ENCODE measurements around the gene TIMM22.
A peak's percentile ranks its signal among the peaks of the same experiment; 100 is the strongest.

TIMM22 gene

GRCh38 chr17:1002771-1003555 is 6.0 kb downstream of the TIMM22 start:
- no peak for DNase-seq (ENCODE audit: low read depth)
- TF ChIP-seq CTCF (IDR thresholded peaks at IDR 0.05; ENCODE audit: control insufficient read depth, extremely low read depth, insufficient read depth): no peak
- no peak overlapping the region for H3K4me3 ChIP-seq (ENCODE audit: low read depth, low read length)

GRCh38 chr17:1003633-1003971 is 6.7 kb downstream of the TIMM22 start:
- TF ChIP-seq CTCF (IDR thresholded peaks at IDR 0.05; ENCODE audit: control insufficient read depth, extremely low read depth, insufficient read depth): no peak
- H3K4me3 ChIP-seq (ENCODE audit: low read depth, low read length): no peak overlapping the region

DNA sequence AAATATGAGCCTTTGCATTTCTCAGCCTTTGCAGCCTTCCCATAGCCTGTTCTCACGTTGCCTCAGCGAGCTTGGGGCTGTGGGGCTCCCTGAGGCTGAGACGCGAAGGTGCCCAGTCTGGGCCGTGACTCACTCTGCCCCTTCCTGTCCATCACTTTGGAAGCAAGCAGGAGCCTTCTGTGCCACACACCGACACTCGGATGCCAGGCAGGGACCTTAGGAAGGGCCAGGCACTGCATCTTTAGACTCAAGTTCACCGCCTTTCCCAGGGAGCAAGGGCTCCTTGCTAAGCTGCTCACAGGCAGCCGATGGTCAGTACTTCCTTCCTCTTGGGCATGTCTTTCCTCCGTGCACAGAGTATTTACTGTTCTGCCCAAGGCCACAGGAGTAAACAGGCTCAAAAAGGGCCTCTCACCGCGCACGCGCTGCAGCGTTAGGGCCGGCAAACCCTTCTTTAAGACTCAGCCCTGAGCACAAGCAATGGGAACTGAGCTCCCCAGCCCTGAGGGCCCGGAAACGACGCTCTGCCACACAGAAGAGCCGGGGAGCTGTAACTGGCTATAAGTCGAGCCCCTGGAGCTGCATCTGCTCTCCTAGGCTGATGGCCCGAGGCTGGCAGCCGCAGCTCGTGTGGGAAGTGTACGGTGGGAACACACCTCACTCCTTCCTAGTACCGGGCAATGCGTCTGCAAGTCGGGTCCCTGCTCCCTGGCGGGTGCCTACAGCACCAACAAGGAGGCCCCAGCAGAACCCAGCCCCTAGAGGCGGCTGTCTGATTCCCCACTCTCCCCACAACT is 7.2 kb downstream of the TIMM22 start:
- H3K4me3 ChIP-seq (ENCODE audit: low read depth, low read length): no peak overlapping the region
- no peak for DNase-seq (ENCODE audit: low read depth)
- no peak for TF ChIP-seq CTCF (IDR thresholded peaks at IDR 0.05; ENCODE audit: control insufficient read depth, extremely low read depth, insufficient read depth)

More at GRCh38 chr17:1003633-1003971, 6.7 kb downstream of the TIMM22 start:
- DNase-seq (ENCODE audit: low read depth): no peak

- DNase-seq (ENCODE audit: low read depth): no peak
- peak overlapping the region; percentile 41 for H3K4me3 ChIP-seq (ENCODE audit: low read depth, low read length)
- no peak for TF ChIP-seq CTCF (IDR thresholded peaks at IDR 0.05; ENCODE audit: control insufficient read depth, extremely low read depth, insufficient read depth)
Measured at GRCh38 chr17:1004769-1005295, 7.9 kb downstream of the TIMM22 start.

DNA sequence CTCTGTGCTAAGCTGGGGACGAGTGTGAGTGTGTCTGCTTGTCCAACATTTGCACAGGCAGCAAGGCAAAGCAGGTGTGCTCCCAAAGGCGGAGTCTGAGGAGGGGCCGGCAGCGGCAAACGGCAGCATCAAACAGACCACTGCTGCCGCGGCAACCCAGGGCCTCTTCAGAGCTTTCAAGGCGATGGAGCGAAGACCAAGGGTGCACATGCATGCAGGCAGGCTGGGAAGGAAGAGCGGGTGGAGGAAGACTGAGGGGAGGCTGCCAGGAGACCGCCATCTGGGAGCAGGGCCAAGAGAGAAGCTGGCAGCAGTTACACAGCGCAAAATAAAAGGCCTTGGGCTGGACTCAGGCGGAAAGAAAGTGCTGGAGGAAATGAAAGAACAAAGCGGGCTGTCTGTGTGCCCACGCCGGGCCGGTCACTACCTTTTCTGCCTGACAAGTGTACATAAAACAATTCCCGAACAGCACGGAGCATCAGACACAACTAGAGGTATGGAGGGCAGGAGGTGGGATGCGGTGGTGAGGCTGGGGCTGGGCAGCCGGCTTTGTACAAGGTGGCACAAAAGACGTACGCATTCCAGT is 8.5 kb downstream of the TIMM22 start:
- peak overlapping the region; percentile 41 for H3K4me3 ChIP-seq (ENCODE audit: low read depth, low read length)
- DNase-seq (ENCODE audit: low read depth): peak; percentile 71
- no peak for TF ChIP-seq CTCF (IDR thresholded peaks at IDR 0.05; ENCODE audit: control insufficient read depth, extremely low read depth, insufficient read depth)

GRCh38 chr17:1006054-1006453 is 9.1 kb downstream of the TIMM22 start:
- H3K4me3 ChIP-seq (ENCODE audit: low read depth, low read length): peak overlapping the region; percentile 41
- no peak for DNase-seq (ENCODE audit: low read depth)
- TF ChIP-seq CTCF (IDR thresholded peaks at IDR 0.05; ENCODE audit: control insufficient read depth, extremely low read depth, insufficient read depth): no peak
